NCI-H69 (cell line): Measurements from ENCODE around the gene TRIM40.
A peak's percentile ranks its signal among the peaks of the same experiment; 100 is the strongest.

Source experiments
- DNase-seq: peaks from one replicate; lab custom pipeline; 2025; lab: John Stamatoyannopoulos, UW

Gene TRIM40

DNA sequence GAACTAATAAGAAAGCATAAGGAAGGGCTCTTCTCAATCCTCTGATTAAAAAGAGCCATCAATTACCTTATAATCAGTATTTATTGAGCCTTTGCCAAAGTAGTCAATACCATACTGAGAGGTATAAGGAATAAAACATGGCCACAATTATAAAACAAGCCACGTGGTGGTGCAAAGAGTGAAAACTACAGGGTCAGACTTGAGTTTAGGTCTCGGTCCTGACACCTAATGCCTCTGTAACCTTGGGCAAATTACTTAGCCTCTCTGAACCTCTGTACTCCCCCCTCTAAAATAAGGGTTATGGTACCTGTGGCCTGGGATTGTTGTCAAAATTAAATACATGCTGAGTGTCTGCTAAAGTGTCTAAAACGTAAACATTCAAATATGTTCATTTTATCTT, 13.3 kb downstream of the TRIM40 start:
- DNase-seq = no peak

DNA sequence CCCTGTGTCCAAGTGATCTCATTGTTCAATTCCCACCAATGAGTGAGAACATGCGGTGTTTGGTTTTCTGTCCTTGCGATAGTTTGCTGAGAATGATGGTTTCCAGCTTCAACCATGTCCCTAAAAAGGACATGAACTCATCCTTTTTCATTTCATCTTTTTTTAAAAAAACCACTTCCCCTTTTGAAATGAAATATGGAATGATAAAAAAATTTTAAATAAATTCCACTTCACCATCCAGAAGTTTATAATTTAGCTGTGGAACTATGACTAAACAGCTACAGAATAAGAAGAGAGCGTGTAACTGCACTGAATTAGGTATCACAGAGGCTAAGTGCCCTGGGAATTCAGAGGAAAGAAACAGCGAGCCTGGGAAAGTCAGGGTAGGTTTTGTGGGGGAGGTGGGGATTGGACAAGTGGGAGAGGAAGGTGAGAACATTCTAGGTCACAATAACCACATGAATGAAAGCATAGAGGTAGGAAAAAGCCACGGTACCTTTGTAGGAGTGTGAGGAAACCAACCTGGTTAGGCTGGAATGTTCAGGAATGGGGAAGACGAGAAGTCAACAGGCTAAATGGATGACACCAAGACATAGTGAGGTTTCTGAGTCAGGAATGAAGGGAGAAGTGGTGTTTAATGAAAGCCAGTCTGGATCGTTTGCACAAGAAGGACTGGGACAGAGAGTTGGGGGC, 14.1 kb downstream of the TRIM40 start:
- no peak for DNase-seq

DNA sequence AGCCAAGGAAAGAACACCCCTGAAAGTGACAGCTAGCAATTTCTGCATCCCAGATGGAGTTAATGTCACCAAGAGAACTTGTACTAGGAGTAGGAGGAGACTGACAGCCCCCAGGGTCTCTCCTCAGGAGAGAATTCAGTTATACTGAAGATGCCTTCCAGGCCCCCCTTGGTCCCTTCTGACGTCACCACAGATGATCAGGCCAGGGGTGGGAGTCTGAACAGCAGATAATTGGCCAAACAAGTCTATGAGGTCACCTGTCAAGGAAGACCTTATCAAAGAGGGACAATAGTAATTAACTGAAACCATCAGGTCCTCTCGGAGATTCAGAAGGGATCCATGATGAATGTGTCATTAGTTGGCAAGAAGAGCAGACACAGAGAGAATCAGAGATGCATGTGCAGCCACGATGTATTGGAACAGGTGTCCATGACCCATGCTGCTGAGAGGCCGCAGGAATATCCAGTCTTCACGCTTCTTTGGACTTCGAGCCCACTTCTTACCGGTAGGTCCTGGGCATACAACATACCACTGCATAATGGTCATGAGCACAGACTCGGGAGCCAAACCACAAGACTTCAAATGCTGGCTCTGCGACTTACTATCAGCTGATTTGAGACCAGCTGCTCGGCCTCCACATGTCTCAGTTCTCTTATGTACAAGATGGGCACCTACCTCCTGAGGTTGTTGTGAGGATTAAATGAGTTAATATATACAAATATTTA, 14.9 kb downstream of the TRIM40 start:
- no peak for DNase-seq

DNA sequence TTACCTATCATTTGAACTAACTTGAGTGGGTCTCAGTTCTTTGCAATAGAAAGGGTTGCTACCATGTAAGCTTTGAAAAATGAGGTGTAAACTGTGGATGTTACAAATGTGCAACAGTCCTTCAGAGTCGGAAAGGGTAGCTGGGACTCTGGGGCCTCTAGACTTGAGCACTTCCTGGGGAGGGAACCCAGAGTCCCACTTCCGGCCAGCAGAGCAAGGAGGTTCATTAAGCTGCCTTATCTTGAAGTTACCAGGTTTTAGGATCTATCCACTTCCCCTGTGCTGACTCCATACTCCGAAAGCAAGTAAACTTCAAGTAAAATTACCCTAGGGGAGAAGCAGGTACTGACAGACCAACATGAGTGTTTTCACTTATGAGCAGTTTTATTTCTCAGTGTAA, 15.6 kb downstream of the TRIM40 start:
- DNase-seq = no peak

DNA sequence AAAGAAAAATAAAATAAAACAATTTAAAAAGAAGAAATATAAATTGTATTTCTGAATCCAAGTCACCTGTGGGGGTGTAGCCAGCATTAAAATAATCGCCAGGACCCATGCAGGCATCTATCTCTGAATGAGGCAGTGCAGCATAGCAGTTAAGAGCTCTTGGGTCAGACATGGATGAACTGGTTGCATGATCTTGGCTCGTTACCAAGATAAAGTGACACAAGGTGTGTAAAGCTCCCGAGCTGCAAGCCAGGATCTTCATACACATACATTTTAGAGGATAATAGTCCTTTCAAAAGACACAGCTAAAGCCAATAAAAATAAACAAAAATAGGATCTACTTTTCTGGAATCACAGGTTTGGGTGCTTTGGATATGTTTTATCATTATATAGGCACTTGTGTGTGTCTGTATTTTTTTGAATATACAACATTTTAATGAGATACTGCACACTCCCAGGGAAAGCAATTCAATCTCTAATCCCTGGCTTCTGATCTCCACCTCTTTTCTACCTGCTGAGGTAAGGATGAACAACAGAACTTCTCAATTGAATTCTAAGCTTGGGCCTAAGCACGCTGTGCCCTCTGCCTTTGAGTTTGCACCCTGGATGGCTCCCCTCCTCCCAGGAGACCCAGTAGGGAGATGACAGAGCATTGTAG, 16.2 kb downstream of the TRIM40 start:
- DNase-seq = peak; percentile 8

DNA sequence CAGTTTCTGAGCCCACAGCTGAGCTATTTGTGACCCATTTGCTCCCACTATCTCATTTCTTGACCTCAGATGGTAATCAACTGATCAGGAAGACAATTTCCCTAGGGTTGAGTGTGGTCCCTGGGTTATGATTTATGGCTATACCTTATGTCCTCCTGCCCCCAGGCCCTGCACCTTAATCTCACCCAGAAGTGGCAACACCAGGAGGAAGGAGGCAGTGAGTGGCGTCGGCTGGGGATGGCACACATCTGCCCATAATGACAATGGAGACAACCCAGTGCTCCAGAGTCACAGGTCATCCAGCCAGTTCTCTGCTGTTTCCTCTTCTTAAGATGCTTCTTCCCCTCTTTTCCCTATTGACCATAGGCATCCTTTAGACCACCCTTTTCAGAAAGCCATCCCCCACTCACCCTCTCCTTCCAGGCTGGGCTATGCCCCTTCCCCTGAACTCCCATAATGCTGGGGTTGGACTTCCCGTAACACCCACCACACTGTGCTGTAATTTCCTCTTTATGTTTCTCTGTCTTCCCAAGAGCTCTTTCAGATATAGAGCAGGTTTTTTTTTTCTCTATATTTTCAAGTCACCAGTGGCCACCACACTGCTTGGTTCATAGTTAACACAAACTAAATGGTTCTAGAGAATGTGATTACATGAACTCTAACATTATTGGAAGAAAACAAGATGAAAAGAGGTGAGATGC, 17.1 kb downstream of the TRIM40 start:
- no peak for DNase-seq

DNA sequence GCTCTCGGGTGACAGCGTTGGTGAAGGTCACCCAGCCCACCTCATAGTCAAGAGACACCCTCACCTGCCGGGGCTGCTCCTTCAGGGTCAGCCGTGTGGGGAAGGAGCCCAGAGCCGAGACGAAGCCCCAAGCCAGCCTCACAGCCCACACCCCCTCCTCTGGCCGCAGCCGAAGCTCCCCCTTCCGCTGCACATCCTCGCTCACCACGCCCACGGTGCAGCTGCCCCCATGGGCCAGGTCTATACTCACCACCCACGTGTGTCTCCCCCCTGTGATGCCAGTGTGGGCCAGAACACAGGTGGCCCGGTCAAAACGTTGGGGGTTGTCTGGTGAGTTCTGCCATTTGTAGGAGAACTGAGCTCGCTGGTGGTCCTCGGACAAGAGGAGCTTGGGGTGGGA, 18.1 kb downstream of the TRIM40 start:
- no peak for DNase-seq

DNA sequence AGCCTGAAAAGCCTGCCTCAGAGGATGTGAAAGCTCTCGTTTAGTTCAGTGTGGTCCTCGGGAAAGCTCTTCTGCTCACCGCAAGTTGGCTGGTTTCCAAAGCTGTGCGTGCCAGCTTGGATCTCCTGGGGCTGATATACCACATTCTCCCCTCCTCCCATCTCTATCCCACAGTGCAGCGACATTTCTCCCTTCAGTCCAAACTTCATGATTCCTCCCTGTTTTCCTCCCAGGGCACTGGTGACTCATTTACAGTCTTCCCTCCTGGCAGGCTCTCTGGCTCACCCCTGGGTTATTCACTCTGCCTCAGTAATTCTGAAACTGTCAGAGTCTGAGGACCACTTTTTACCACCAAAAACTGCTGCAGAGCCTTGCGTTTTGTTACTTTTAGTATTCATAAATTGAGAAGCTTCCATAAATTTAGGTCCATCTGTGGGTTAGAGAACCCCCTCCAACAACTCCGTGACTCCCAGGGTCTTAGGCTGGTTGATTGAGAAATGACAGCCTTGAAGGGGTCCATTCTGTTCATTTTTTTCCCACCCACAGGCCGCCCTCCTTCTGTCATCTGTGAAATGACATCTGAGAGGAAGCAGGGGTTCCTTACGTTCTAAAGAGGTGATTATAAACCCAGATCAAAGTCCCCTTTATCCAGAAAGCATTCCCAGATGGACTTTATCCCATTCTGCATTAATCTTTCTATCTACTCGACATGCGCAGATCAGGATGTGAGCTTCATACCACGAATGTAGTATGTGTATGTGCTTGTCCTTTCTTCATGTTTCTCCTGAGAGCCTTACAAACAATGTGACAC, 19.0 kb downstream of the TRIM40 start:
- DNase-seq = no peak

DNA sequence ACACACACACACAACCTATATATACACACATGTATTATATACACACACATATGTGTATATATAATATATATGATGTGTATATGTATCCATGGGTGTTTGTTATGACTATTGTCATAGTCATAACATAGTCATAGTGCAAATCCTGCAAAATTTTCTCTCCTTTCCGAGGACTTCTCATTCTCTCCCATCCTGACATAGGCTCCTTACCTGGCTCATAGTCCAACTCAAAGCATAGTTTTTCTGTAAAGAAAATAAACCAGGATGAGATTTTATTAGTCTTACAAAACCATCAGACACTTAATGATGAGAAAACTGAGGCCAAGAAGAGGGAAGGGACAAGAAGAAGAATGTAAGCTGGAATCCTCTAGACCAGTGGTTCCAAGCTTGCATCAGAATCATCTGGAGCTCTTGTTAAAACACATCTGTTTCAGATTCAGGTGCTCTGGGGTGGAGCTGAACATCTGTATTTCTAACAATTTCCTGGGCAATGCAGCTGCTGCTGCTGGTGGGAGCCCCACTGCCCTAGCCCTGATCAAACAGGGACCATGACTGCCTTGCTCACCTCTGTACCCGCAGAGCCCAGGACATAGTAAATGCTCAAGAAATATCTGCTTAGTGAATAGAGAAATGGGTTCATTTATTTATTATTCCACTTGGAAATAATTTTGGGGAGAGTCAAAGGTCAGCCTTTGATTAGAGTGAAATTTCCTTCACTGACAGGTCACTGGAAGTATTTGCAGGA, 19.8 kb downstream of the TRIM40 start:
- DNase-seq = no peak

DNA sequence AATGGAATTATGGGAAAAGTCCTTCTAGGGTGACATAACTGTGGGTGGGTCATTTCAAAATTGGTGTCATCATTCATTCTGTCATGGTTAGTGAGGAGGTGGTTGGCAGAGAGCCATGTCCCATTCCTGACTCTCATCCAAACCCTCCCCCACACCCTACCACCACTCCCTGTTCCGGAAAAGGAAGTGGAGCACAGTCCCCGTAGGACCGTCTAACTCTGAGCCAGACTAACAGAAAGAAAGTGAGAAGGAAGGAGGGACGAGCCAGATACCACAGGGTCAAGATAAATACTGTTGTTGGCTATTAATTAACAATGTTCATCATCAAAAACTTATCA, 20.3 kb downstream of the TRIM40 start:
- peak; percentile 54 for DNase-seq

DNA sequence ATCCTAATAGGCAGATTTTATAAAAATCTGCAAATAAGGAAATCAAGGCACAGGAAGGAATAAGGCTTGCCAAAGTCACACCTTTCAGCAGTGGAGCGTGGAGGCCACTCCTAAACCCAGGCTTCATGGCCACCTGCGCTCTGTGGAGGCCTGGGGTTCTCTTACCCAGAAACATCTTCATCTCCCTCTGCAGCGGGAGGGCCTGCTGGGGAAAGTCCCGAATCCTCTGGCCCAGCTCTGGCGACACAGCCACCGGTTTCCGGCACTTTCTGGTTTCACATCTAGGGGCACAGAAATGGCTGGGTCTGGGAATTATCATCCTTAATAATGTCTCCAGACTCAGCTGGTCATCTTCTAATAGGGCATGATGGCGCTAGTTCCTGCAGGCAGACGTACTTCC, 20.8 kb downstream of the TRIM40 start:
- DNase-seq = no peak

DNA sequence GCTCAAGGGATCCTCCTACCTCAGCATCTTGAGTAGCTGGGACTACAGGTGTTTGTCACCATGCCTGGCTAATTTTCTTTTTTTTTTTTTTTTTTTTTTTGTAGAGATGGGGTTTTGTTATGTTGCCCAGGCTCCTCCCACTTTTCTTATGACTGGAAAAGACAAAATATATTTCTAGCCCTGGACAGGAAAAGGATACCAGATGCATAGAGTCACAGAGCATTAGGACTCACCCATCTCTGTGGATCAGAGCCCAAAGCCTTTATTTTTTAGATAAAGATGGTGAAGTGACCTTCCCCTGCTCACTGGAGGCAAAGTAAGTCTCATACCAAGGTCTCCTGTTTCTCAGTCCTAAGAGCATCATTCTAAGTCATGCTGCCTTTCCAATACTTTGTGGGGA, 21.6 kb downstream of the TRIM40 start:
- DNase-seq = no peak

DNA sequence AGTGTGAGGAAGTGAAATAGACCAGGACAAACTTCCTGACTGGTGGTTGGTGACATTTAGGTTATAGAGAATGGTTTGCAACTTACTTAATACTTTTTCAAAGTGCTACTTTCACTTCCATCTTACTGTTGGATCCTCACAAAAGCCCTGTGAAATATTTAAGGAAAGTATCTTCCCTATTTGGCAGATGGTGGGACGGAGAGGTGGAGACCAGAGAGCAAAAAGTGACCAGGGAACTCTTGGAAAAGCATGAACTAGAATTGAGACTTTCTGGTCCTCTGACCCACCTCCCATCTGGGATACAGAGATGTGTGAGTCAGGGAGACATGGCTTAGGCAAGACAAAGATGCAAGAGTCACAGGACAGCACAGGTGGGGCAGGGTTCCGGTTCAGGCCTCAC, 22.1 kb downstream of the TRIM40 start:
- no peak for DNase-seq

DNA sequence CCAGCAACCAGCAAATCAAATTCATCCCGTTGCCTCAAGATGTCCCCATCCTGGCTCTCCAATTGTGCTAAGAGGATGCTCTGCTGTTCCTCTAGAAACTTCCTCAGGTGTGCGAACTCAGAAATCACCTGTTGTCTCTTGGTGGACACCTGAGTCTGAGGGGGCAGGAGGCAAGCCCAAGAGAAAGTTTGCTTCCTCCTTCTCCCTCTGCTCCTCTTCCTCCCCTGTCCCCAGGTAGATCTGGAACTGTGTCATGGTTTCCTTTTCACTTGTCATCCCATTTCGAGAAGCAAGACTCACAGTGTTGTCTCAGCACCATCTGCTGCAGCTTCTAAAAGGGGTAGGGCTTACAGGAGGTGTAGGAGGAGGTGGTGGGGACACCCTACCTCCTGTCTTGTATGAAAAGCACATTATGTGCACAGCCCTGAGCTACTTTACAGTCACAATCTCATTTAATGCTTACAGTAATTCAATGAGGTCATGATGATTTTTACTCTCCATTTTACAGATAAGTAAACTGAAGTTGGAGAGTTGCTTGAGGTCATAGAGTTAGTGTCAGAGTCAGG, 22.6 kb downstream of the TRIM40 start:
- no peak for DNase-seq

DNA sequence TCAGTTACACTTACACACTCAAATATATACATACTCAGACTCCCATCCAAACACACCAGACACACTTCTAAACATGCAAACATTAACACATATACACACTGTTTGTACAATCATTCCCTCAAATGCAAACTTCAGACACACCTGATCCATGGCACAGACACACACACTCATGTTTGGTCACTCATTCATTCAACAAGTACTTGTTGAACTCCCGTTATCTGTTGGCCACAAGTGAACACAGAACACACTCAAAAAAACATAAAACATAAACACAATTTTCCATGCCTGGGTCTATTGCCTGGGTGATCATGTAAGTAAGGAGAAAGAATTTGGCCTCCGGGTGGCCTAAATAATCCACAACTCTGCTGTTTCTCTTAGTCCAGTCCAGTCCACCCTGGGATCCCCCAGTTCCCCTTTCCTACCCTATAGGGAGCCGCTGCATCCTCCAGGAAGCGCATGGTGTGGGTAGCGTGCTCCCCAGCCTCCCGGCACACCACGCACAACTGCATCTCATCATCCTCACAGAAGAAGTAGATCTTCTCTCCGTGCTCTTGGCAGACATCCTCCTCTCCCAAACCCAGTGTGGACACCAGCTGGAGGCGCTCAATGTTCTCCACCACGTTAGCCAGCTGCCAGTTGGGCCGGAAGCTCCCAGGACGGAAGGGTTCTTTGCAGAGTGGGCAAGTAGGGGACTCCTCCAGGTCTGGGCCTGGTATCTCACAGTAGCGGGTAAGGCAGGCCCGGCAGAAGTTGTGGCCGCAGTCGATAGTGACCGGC, 24.3 kb downstream of the TRIM40 start:
- no peak for DNase-seq

DNA sequence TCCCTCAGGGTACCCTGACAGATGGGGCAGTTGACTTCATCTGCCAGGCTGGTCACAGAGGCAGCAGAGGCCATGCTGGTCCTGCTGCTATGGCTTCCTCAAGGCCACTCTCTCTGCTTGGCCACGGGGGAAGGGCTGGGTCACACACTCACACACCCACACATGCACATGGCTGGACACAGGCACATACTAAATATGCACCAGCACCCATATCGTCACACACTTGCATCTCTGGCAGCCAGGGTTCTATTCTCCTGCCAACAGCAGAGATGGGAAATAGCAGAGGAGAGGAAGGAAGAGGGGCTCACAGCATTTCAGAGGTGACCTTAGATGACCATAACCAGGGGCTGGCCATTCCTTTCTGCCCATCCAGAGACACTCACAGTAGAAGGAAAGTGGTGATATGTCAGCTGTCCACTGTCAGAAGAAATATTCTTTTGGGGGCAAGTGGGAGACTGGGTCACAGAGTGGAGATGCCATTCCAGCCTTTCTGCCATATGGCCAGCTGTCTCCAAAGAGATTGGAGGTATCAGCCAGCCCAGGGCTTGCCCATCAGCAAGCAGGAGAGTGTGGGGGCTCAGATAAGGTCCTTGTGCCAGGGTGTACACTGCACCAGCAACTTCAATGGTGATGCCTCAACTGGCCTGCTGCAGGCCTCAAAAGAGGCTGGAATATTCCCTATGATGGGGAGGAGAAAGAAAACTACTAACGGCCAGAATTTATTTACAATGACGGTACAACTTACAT, 25.0 kb downstream of the TRIM40 start, which contains the start of gene TRIM10:
Gene TRIM10, minus strand, starts transcription at position 427 of the 747 bp plus-strand sequence. Its CDS starts 353 bp downstream, at position 74.
- no peak for DNase-seq

DNA sequence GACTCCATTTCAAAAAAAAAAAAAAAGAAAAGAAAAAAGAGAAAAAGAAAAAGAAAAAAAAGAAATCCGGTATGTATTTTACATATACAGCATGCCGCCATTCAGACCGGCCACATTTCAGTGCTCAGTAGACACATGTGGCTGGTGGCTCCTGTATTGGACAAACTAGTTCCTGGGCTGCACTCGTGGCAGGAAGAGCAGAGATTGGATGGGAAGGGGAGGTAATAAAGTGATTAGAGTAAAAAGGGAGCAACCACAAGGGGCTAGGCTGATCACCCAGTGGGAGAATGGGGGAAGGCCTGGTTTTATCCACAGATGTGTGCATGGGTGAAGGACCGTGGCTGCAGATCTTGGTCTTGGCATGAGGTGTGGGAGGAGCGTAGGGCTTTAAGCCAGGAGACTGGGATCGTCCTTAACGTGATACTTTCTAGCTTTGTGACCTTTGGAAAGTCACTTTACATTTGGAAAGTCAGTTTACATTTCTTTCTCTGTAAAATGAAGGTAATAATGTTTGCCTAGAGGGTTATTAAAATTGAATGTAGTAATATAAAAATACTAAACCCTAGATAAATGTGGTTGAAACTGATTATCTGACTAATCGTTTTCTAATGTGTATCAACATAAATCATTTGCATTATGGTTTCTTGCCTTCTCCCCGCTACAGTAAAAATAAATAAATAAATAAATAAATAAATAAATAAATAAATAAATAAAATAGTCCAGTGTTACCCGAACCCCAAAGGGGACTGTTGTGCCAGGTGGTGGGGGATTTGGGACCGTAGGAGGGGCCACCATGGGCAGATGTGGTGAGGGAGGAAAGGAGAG, 26.5 kb downstream of the TRIM40 start:
- no peak for DNase-seq
